Lower leg skin (tissue), 4 donors: ENCODE data around the gene PRCP. TPM values are rescaled to one million over a fixed set of nuclear protein-coding genes. Genes with fewer than 3 reads are reported as not detected.

Experiments
- DNase-seq, 2 donors: peaks; one replicate each; pipeline ENCODE4 v3.0.0-alpha.2; 2019; ENCODE audit warnings: low spot score in 2 of 2
- H3K4me3 ChIP-seq: fragments of 200-600 bp; sonication (generic); 2 replicates; pipeline ENCODE4 v1.5.1; 2017; ENCODE audit warnings: mild to moderate bottlenecking, low read depth; ENCODE audit not compliant: poor library complexity, severe bottlenecking
- POLR2A ChIP-seq, 2 donors: fragments of 450-650 bp; IDR thresholded peaks; one replicate each; pipeline ENCODE4 v1.6.1; 2016 to 2017; ENCODE audit warnings: antibody characterized with exemption in 2 of 2, mild to moderate bottlenecking in 1 of 2, moderate library complexity in 1 of 2
- WGBS, 2 donors: methylation state at CpG; one replicate each; pipeline ENCODE4 v1.1.5; 2018; 5-methylcytosine and 5-hydroxymethylcytosine counted together
- intact Hi-C: fragments of 100-400 bp; cut with DNase I; formaldehyde crosslinking; loops from one replicate; pipeline ENCODE4 v1.15.0; 2023; ENCODE audit warnings: low total_unique reads
- total RNA-seq, 4 donors: library from RNA; depleted of rRNA; stranded (reverse); fragments of >200 nt; gene quantifications; one replicate each; pipeline ENCODE4 v1.1.0, GENCODE V29; 2016
- TF ChIP-seq, protein P1 (sequence below), 3 donors: fragments of 450-650 bp; IDR thresholded peaks; one replicate each; pipeline ENCODE4 v1.5.1; 2016; ENCODE audit warnings: antibody characterized with exemption in 3 of 3, mild to moderate bottlenecking in 3 of 3, moderate library complexity in 2 of 3

PRCP gene
- total RNA-seq, 4 donors from 2014 or later = 31.5 to 56.8 (median 53.8) TPM

DNA sequence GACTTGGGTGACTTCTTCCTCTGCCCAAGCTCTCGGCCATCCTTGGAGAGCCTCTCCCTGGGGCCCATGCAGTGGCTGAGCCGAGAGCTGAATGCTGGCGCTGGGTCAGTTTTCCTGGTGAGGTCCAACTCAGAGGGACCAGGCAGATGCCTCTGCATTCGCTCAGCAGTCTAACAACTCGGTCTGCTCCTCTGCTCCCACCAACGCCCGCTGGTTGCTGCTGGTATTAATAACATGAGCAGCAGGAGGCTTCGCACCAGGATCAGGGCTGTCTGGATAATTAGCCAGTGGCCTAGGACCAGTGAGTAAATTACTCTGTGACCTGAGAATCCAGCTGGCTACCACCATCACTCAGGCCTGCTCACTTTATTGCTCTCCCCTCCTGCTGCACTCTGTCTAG, 88.9 kb downstream of the PRCP start:
- intact Hi-C loops = no loop called here
- no peak for DNase-seq
- no peak overlapping the region for H3K4me3 ChIP-seq
- TF ChIP-seq POLR2A (IDR thresholded peaks at IDR 0.05) = no peak
- TF ChIP-seq, protein P1, sequence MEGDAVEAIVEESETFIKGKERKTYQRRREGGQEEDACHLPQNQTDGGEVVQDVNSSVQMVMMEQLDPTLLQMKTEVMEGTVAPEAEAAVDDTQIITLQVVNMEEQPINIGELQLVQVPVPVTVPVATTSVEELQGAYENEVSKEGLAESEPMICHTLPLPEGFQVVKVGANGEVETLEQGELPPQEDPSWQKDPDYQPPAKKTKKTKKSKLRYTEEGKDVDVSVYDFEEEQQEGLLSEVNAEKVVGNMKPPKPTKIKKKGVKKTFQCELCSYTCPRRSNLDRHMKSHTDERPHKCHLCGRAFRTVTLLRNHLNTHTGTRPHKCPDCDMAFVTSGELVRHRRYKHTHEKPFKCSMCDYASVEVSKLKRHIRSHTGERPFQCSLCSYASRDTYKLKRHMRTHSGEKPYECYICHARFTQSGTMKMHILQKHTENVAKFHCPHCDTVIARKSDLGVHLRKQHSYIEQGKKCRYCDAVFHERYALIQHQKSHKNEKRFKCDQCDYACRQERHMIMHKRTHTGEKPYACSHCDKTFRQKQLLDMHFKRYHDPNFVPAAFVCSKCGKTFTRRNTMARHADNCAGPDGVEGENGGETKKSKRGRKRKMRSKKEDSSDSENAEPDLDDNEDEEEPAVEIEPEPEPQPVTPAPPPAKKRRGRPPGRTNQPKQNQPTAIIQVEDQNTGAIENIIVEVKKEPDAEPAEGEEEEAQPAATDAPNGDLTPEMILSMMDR (IDR thresholded peaks at IDR 0.05) = no peak
- 70 to 78% methylated on average over 8 of the region's 8 CpGs for WGBS, 2 donors

DNA sequence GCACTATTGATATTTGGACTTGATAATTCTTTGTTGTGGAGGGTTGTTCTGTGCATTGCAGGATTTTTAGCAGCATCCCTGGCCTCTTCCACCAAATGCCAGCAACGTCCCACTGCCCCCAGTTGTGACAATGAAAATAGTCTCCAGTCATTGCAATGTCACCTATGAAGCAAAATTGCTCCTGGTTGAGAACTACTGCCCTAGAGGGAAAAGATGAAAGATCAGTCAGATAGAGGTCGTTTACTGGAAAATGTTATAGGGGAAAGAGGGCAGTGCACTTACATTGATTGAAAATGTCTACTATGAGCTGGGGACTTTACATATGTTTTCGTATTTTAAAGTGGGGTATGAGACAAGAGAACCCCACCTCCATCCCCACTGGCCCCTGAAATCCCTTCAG, 89.5 kb downstream of the PRCP start:
- no peak overlapping the region for H3K4me3 ChIP-seq
- intact Hi-C loops = no loop called here
- TF ChIP-seq, protein P1 (IDR thresholded peaks at IDR 0.05) = no peak
- TF ChIP-seq POLR2A (IDR thresholded peaks at IDR 0.05) = no peak
- WGBS, 2 donors = 63 to 71% methylated on average over 3 of the region's 3 CpGs
- no peak for DNase-seq

- H3K4me3 ChIP-seq = no peak overlapping the region
- intact Hi-C loops = no loop called here
- no peak for DNase-seq
- TF ChIP-seq POLR2A (IDR thresholded peaks at IDR 0.05) = no peak
- TF ChIP-seq, protein P1 (IDR thresholded peaks at IDR 0.05) = no peak
- 82 to 86% methylated on average over 1 of the region's 1 CpG for WGBS, 2 donors
Measured at GRCh38 chr11:82810326-82810725, 89.9 kb downstream of the PRCP start.

GRCh38 chr11:82807646-82808045, 92.6 kb downstream of the PRCP start:
- intact Hi-C loops = no loop called here
- no peak overlapping the region for H3K4me3 ChIP-seq
- TF ChIP-seq, protein P1 (IDR thresholded peaks at IDR 0.05) = no peak
- TF ChIP-seq POLR2A (IDR thresholded peaks at IDR 0.05) = no peak
- WGBS, 2 donors = 79 to 82% methylated on average over 3 of the region's 3 CpGs
- DNase-seq = no peak

GRCh38 chr11:82802710-82803109, 97.5 kb downstream of the PRCP start:
- TF ChIP-seq POLR2A (IDR thresholded peaks at IDR 0.05) = no peak
- TF ChIP-seq, protein P1 (IDR thresholded peaks at IDR 0.05) = no peak
- no peak overlapping the region for H3K4me3 ChIP-seq
- no peak for DNase-seq
- WGBS, 2 donors = 58 to 67% methylated on average over 1 of the region's 1 CpG
- intact Hi-C loops = no loop called here
